GM23338 (cell line): ENCODE measurements around the gene F11R. TPM values are rescaled to one million over a fixed set of nuclear protein-coding genes. Genes with fewer than 3 reads are reported as not detected.

ENCODE experiments used
- ATAC-seq: fragments of 200-7000 bp; cut with Tn5 transposase; 3 replicates; pipeline ENCODE4 v1.9.1; 2020
- DNase-seq: peaks from one replicate; pipeline ENCODE4 v3.0.0-alpha.2; 2015; ENCODE audit warnings: low spot score
- H2AFZ ChIP-seq: fragments of 200-600 bp; sonication (generic); 2 replicates; pipeline ENCODE4 v1.8.0; 2016; ENCODE audit warnings: antibody characterized with exemption, mild to moderate bottlenecking, moderate library complexity
- H3F3A ChIP-seq: fragments of 200-600 bp; sonication (generic); replicated peaks from 2 replicates; pipeline ENCODE4 v1.8.0; 2017; ENCODE audit warnings: antibody characterized with exemption, mixed run types, low read depth
- H3K27ac ChIP-seq: fragments of 200-600 bp; sonication (generic); 2 replicates; pipeline ENCODE4 v1.6.1; 2016; ENCODE audit warnings: low read depth
- H3K27me3 ChIP-seq: fragments of 200-600 bp; sonication (generic); 2 replicates; pipeline ENCODE4 v1.8.0; 2016; ENCODE audit warnings: mild to moderate bottlenecking, mixed run types, moderate library complexity; ENCODE audit not compliant: insufficient read depth
- H3K36me3 ChIP-seq: fragments of 200-600 bp; sonication (generic); 2 replicates; pipeline ENCODE4 v1.8.0; 2016; ENCODE audit warnings: mild to moderate bottlenecking; ENCODE audit not compliant: insufficient read depth
- H3K4me1 ChIP-seq: fragments of 200-600 bp; sonication (generic); 2 replicates; pipeline ENCODE4 v1.8.0; 2016; ENCODE audit warnings: mild to moderate bottlenecking, moderate library complexity; ENCODE audit not compliant: insufficient read depth
- H3K4me2 ChIP-seq: fragments of 200-600 bp; sonication (generic); 2 replicates; pipeline ENCODE4 v1.7.1; 2017; ENCODE audit warnings: mixed run types
- H3K4me3 ChIP-seq: fragments of 200-600 bp; sonication (generic); 2 replicates; pipeline ENCODE4 v1.6.1; 2016; ENCODE audit warnings: mixed run types
- H3K79me2 ChIP-seq: fragments of 200-600 bp; sonication (generic); replicated peaks from 2 replicates; pipeline ENCODE4 v1.8.0; 2017; ENCODE audit warnings: mild to moderate bottlenecking; ENCODE audit not compliant: insufficient read depth
- H3K9me2 ChIP-seq: fragments of 200-600 bp; sonication (generic); 2 replicates; pipeline ENCODE4 v1.8.0; 2017; ENCODE audit not compliant: insufficient read depth
- H4K20me1 ChIP-seq: fragments of 200-600 bp; sonication (generic); replicated peaks from 2 replicates; pipeline ENCODE4 v1.8.0; 2017; ENCODE audit warnings: mild to moderate bottlenecking; ENCODE audit not compliant: insufficient read depth
- H3K27ac Mint-ChIP-seq: 2 replicates; pipeline ENCODE4 v1.8.0; 2020; ENCODE audit warnings: inconsistent platforms, mild to moderate bottlenecking, moderate library complexity, mixed read lengths
- H3K27me3 Mint-ChIP-seq: 3 replicates; pipeline ENCODE4 v1.8.0; 2022; ENCODE audit warnings: low read depth, mild to moderate bottlenecking, moderate library complexity, mixed read lengths, inconsistent platforms; ENCODE audit not compliant: insufficient read depth, poor library complexity
- H3K36me3 Mint-ChIP-seq: 3 replicates; pipeline ENCODE4 v1.8.0; 2021; ENCODE audit warnings: low read depth, mild to moderate bottlenecking, inconsistent platforms, moderate library complexity, mixed read lengths
- H3K4me1 Mint-ChIP-seq: 3 replicates; pipeline ENCODE4 v1.8.0; 2020; ENCODE audit warnings: mild to moderate bottlenecking, inconsistent platforms, mixed read lengths
- H3K4me3 Mint-ChIP-seq: 3 replicates; pipeline ENCODE4 v1.8.0; 2021; ENCODE audit warnings: moderate library complexity, mild to moderate bottlenecking, inconsistent platforms, mixed read lengths
- H3K9me3 Mint-ChIP-seq: 3 replicates; pipeline ENCODE4 v1.8.0; 2020; ENCODE audit warnings: moderate library complexity, mild to moderate bottlenecking, inconsistent platforms, mixed read lengths
- CREB1 ChIP-seq: fragments of 250-450 bp; sonication (Bioruptor Pico); IDR thresholded peaks from 2 replicates; pipeline ENCODE4 v1.5.0; 2020; ENCODE audit warnings: low read depth, mild to moderate bottlenecking, moderate library complexity
- EZH2 ChIP-seq: fragments of 200-600 bp; sonication (generic); IDR thresholded peaks from one replicate; pipeline ENCODE4 v1.8.0; 2017; ENCODE audit warnings: antibody characterized with exemption, mild to moderate bottlenecking, low read depth; ENCODE audit not compliant: unreplicated experiment
- EZH2phosphoT487 ChIP-seq: fragments of 200-600 bp; sonication (generic); IDR thresholded peaks from one replicate; pipeline ENCODE4 v1.8.1; 2018; ENCODE audit warnings: antibody characterized with exemption; ENCODE audit not compliant: unreplicated experiment
- JUNB ChIP-seq: IDR thresholded peaks from one replicate; pipeline ENCODE4 v1.6.1; 2016; ENCODE audit warnings: antibody characterized with exemption; ENCODE audit not compliant: unreplicated experiment
- NANOG ChIP-seq: IDR thresholded peaks from 2 replicates; pipeline ENCODE4 v1.6.1; 2016; ENCODE audit warnings: antibody characterized with exemption, borderline replicate concordance
- POLR2AphosphoS5 ChIP-seq: IDR thresholded peaks from 2 replicates; pipeline ENCODE4 v1.6.1; 2016; ENCODE audit warnings: antibody characterized with exemption, low read depth
- STAT1 ChIP-seq: IDR thresholded peaks from one replicate; pipeline ENCODE4 v1.6.1; 2016; ENCODE audit warnings: antibody characterized with exemption; ENCODE audit not compliant: unreplicated experiment
- ZNF114 ChIP-seq: fragments of 250-450 bp; sonication (Bioruptor Pico); IDR thresholded peaks from 2 replicates; pipeline ENCODE4 v1.5.0; 2020; ENCODE audit warnings: mild to moderate bottlenecking, moderate library complexity
- ZNF331 ChIP-seq: fragments of 250-450 bp; sonication (Bioruptor Pico); IDR thresholded peaks from 2 replicates; pipeline ENCODE4 v1.5.0; 2020; ENCODE audit warnings: low read depth, mild to moderate bottlenecking, moderate library complexity
- polyA plus RNA-seq: library from polyadenylated mRNA; unstranded; fragments of >200 nt; fragmentation: Nextera tagmentation; extraction: Ambion mirVana; gene quantifications from 2 replicates; pipeline ENCODE4 v1.2.1, GENCODE V29; 2016
- total RNA-seq: library from RNA; depleted of rRNA; stranded (reverse); fragments of >200 nt; shearing (Covaris generic); gene quantifications from 2 replicates; pipeline ENCODE4 v1.2.3, GENCODE V29; 2014
- TF ChIP-seq, protein P1 (sequence below): IDR thresholded peaks from 2 replicates; pipeline ENCODE4 v1.6.1; 2016; ENCODE audit warnings: antibody characterized with exemption
- TF ChIP-seq, protein P2 (sequence below), 2 experiments: fragments of 200-600 bp in 1 of 2; sonication (generic) in 1 of 2; conservative IDR thresholded peaks; 2 replicates each; pipeline versions ENCODE4 v1.5.1 to v1.6.1; 2016 to 2017; ENCODE audit warnings: antibody characterized with exemption in 2 of 2, low read depth in 2 of 2, mild to moderate bottlenecking in 2 of 2, moderate library complexity in 1 of 2
- TF ChIP-seq, protein P3 (sequence below): fragments of 250-450 bp; sonication (Bioruptor Pico); IDR thresholded peaks from 2 replicates; pipeline ENCODE4 v1.5.0; 2020; ENCODE audit warnings: mild to moderate bottlenecking, moderate library complexity
- TF ChIP-seq, protein P4 (sequence below): IDR thresholded peaks from one replicate; pipeline ENCODE4 v1.6.1; 2018; ENCODE audit warnings: antibody characterized with exemption; ENCODE audit not compliant: unreplicated experiment

F11R gene
- total and polyA plus RNA-seq, 2 experiments from 2014 or later, result 51.0 to 169 TPM

DNA sequence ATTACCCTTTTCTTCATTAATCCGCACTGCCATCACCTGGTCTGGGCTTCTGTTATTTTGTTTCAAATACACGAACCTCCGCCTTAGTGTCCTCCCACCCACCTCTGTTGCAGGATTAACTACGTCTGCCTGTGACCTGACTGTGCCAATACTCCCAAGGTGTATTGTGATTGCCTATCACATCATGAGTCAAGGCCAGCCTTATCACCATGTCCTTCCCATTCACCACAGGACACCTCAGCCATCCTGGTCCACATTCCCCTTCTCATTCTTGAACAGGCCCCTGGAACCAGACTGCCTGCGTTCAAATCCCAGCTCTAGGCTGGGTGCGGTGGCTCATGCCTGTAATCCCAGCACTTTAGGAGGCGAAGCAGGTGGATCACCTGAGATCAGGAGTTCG is 14.4 kb downstream of the F11R start:
- peaks cover 76% of the 10 kb centered on the region for H4K20me1 ChIP-seq
- H2AFZ ChIP-seq, result no peak overlapping the region
- no peak for DNase-seq
- H3K4me1 ChIP-seq, result peaks cover 9% of the 10 kb centered on the region
- peaks cover 99% of the 10 kb centered on the region for H3K79me2 ChIP-seq
- peaks cover 24% of the 10 kb centered on the region for H3K36me3 Mint-ChIP-seq
- H3F3A ChIP-seq, result peaks cover 4% of the 10 kb centered on the region; the same call in 1 of the 2 replicates
- H3K9me2 ChIP-seq, result no peaks in the 10 kb centered on the region
- no peak overlapping the region for H3K4me2 ChIP-seq
- peak overlapping the region; percentile 76 for H3K27ac Mint-ChIP-seq
- H3K4me1 Mint-ChIP-seq, result peaks cover 15% of the 10 kb centered on the region
- TF ChIP-seq, protein P1, sequence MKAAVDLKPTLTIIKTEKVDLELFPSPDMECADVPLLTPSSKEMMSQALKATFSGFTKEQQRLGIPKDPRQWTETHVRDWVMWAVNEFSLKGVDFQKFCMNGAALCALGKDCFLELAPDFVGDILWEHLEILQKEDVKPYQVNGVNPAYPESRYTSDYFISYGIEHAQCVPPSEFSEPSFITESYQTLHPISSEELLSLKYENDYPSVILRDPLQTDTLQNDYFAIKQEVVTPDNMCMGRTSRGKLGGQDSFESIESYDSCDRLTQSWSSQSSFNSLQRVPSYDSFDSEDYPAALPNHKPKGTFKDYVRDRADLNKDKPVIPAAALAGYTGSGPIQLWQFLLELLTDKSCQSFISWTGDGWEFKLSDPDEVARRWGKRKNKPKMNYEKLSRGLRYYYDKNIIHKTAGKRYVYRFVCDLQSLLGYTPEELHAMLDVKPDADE, result no peak
- TF ChIP-seq, protein P2, sequence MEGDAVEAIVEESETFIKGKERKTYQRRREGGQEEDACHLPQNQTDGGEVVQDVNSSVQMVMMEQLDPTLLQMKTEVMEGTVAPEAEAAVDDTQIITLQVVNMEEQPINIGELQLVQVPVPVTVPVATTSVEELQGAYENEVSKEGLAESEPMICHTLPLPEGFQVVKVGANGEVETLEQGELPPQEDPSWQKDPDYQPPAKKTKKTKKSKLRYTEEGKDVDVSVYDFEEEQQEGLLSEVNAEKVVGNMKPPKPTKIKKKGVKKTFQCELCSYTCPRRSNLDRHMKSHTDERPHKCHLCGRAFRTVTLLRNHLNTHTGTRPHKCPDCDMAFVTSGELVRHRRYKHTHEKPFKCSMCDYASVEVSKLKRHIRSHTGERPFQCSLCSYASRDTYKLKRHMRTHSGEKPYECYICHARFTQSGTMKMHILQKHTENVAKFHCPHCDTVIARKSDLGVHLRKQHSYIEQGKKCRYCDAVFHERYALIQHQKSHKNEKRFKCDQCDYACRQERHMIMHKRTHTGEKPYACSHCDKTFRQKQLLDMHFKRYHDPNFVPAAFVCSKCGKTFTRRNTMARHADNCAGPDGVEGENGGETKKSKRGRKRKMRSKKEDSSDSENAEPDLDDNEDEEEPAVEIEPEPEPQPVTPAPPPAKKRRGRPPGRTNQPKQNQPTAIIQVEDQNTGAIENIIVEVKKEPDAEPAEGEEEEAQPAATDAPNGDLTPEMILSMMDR (conservative IDR thresholded peaks at IDR 0.05; ENCODE audit: low read depth in 2 of 2), result no peak
- TF ChIP-seq JUNB (no peak), EZH2phosphoT487 (no peak), STAT1 (no peak), ZNF331 (no peak), POLR2AphosphoS5 (no peak), ZNF114 (CRISPR knock-in tag) (no peak), NANOG (no peak), EZH2 (no peak), CREB1 (CRISPR knock-in tag) (no peak)
- TF ChIP-seq, protein P3, sequence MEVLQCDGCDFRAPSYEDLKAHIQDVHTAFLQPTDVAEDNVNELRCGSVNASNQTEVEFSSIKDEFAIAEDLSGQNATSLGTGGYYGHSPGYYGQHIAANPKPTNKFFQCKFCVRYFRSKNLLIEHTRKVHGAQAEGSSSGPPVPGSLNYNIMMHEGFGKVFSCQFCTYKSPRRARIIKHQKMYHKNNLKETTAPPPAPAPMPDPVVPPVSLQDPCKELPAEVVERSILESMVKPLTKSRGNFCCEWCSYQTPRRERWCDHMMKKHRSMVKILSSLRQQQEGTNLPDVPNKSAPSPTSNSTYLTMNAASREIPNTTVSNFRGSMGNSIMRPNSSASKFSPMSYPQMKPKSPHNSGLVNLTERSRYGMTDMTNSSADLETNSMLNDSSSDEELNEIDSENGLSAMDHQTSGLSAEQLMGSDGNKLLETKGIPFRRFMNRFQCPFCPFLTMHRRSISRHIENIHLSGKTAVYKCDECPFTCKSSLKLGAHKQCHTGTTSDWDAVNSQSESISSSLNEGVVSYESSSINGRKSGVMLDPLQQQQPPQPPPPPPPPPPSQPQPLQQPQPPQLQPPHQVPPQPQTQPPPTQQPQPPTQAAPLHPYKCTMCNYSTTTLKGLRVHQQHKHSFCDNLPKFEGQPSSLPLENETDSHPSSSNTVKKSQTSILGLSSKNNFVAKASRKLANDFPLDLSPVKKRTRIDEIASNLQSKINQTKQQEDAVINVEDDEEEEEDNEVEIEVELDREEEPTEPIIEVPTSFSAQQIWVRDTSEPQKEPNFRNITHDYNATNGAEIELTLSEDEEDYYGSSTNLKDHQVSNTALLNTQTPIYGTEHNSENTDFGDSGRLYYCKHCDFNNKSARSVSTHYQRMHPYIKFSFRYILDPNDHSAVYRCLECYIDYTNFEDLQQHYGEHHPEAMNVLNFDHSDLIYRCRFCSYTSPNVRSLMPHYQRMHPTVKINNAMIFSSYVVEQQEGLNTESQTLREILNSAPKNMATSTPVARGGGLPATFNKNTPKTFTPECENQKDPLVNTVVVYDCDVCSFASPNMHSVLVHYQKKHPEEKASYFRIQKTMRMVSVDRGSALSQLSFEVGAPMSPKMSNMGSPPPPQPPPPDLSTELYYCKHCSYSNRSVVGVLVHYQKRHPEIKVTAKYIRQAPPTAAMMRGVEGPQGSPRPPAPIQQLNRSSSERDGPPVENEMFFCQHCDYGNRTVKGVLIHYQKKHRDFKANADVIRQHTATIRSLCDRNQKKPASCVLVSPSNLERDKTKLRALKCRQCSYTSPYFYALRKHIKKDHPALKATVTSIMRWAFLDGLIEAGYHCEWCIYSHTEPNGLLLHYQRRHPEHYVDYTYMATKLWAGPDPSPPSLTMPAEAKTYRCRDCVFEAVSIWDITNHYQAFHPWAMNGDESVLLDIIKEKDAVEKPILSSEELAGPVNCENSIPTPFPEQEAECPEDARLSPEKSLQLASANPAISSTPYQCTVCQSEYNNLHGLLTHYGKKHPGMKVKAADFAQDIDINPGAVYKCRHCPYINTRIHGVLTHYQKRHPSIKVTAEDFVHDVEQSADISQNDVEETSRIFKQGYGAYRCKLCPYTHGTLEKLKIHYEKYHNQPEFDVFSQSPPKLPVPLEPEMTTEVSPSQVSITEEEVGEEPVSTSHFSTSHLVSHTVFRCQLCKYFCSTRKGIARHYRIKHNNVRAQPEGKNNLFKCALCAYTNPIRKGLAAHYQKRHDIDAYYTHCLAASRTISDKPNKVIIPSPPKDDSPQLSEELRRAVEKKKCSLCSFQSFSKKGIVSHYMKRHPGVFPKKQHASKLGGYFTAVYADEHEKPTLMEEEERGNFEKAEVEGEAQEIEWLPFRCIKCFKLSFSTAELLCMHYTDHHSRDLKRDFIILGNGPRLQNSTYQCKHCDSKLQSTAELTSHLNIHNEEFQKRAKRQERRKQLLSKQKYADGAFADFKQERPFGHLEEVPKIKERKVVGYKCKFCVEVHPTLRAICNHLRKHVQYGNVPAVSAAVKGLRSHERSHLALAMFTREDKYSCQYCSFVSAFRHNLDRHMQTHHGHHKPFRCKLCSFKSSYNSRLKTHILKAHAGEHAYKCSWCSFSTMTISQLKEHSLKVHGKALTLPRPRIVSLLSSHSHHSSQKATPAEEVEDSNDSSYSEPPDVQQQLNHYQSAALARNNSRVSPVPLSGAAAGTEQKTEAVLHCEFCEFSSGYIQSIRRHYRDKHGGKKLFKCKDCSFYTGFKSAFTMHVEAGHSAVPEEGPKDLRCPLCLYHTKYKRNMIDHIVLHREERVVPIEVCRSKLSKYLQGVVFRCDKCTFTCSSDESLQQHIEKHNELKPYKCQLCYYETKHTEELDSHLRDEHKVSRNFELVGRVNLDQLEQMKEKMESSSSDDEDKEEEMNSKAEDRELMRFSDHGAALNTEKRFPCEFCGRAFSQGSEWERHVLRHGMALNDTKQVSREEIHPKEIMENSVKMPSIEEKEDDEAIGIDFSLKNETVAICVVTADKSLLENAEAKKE (CRISPR knock-in tag), result no peak
- TF ChIP-seq, protein P4, sequence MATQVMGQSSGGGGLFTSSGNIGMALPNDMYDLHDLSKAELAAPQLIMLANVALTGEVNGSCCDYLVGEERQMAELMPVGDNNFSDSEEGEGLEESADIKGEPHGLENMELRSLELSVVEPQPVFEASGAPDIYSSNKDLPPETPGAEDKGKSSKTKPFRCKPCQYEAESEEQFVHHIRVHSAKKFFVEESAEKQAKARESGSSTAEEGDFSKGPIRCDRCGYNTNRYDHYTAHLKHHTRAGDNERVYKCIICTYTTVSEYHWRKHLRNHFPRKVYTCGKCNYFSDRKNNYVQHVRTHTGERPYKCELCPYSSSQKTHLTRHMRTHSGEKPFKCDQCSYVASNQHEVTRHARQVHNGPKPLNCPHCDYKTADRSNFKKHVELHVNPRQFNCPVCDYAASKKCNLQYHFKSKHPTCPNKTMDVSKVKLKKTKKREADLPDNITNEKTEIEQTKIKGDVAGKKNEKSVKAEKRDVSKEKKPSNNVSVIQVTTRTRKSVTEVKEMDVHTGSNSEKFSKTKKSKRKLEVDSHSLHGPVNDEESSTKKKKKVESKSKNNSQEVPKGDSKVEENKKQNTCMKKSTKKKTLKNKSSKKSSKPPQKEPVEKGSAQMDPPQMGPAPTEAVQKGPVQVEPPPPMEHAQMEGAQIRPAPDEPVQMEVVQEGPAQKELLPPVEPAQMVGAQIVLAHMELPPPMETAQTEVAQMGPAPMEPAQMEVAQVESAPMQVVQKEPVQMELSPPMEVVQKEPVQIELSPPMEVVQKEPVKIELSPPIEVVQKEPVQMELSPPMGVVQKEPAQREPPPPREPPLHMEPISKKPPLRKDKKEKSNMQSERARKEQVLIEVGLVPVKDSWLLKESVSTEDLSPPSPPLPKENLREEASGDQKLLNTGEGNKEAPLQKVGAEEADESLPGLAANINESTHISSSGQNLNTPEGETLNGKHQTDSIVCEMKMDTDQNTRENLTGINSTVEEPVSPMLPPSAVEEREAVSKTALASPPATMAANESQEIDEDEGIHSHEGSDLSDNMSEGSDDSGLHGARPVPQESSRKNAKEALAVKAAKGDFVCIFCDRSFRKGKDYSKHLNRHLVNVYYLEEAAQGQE, result no peak
- peaks cover 3% of the 10 kb centered on the region for H3K36me3 ChIP-seq
- no peak overlapping the region; the same call in 2 of the 3 replicates for H3K4me3 Mint-ChIP-seq
- H3K27me3 ChIP-seq, result no peaks in the 10 kb centered on the region
- peak; percentile 27; the same call in 2 of the 3 replicates for ATAC-seq
- H3K9me3 Mint-ChIP-seq, result no peaks in the 10 kb centered on the region
- no peaks in the 10 kb centered on the region for H3K27me3 Mint-ChIP-seq
- H3K27ac ChIP-seq, result 0 out of 2 replicates have a peak overlapping the region, but pooled peaks have one; percentile 26
- H3K4me3 ChIP-seq, result no peak overlapping the region
